HG02943 (cell line): Measurements from ENCODE around the gene MFN2.
"Not testable (repeated sequence)": the region's sequence is repeated elsewhere in the genome, so short reads cannot be mapped to it uniquely, and the experiment has no call there.

Experiments
- ATAC-seq: cut with Tn5 transposase; IDR thresholded peaks from one replicate; pipeline ENCODE4 v1.9.1; 2021; ENCODE audit warnings: mild to moderate bottlenecking, low read depth, moderate library complexity; ENCODE audit not compliant: unreplicated experiment

MFN2 gene

DNA sequence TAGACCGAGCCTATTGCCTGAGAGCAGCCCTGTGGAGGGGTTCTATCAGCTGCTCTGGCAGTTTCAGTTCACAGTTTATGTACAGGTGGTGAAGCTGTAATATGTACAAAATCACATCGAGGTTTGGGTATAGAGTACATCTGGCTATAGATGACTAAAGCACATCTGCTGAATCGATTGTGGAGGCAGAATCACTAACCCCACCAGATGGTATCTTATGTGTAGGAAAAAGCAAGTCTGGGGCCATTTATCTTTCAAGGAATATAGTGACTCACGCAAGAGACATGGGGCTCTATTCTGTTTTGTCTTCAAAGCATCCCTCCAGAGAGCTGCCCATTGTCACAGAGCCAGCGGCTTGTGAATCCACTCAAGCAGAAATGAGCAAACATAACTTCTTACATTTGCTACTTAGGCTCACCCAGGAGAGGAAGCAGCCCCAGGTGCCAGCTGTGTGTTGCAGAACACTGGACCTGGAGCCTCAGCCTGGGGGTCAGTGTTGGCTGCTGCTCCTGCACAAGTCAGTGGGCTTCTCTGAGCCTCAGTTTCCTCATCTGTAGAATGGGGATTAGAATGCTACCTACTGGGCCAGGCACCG, 60.3 kb downstream of the MFN2 start:
- peak; percentile 59 for ATAC-seq

DNA sequence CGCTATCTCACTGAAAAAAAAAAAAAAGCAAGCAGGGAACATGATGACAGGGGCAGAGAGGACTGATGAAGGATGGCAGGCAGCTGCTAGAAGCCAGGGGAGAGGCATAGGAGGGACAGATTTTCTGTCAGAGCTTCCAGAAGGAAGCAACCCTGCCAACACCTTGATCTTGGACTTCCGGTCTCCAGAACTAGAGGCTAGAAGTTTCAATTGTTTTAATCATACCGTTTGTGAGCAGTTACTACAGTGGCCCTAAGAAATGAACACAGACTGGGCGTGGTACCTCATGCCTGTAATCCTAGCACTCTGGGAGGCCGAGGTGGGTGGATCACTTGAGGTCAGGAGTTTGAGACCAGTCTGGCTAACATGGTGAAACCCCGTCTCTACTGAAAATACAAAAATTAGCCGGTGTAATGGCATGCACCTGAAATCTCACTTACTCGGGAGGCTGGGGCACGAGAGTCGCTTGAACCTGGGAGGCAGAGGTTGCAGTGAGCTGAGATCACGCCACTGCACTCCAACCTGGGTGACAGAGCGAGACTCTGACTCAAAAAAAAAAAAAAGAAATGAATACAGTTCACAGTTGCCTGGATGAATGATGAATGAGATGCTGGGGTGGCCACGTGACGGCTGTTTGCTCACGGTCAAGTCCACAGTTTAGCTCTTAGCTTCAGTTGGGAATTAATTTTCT, 64.1 kb downstream of the MFN2 start:
- ATAC-seq = not testable (repeated sequence)

DNA sequence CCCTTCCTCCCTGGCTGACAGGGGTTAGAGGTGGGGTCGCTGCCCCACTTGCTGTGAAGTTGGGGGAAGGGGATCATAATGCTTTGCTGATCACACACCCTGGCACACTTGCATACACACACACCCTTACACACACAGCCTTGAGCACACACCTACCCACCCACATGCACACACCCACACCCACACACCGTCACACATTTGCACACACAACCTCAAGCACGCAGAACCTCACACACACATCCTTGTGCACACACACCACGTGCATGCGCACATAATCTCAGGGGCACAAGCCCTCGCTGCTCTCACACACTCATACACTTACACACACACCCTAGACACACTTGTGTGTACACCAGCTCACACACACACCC, 66.5 kb downstream of the MFN2 start:
- ATAC-seq = no peak

DNA sequence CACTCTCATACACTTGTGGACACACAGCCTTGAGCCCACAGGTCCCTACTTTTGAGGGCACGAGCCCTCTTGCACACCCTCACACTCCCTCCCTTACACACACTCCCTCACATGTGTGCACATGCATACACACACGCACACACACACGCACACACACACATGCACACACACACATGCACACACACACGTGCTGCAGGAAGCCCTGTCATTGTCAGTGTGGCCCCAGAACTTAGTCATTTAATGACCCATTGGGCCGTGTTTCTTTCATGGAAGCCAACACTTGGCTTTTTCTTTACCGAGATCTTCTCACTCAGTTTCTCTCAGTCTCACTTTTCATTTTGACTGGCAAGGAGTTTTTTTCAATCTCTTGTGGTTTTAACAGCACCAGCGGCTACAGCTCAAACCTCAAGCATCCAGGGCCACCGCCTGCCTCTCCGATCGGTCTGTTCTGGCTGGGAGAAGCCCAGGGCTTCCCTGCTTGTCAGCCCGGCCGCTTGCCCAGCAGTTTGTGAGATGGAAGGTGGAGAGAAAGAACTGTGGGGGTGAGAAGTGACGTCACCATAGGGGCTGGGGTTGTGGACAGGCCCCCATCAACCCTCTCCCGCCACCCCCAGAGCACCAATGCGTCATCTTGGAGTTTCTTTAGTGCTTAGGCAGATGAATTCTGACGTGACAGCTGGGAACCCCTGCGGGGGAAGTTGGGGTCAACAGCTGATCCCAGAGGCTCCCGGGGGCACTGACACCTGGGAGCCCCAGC, 67.1 kb downstream of the MFN2 start:
- ATAC-seq = no peak

DNA sequence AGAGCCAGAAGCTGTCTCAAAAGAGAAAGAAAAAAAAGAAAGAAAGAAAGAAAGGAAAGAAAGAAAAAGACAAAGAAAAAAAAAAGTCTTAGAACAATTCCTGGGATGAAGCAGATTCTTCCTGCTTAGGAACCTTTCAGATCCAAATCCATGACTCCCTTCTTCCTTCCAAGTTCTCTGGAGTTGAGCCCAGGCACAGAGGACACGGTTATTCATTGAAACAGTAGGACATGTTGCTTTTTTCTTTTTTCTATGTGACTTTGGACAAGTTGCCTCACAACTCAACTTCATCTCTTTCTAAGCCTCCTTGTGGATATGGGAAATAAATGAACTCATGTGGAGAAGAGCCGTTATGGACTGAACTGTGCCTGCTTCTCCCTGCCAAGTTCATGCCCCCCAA, 68.1 kb downstream of the MFN2 start:
- no peak for ATAC-seq

DNA sequence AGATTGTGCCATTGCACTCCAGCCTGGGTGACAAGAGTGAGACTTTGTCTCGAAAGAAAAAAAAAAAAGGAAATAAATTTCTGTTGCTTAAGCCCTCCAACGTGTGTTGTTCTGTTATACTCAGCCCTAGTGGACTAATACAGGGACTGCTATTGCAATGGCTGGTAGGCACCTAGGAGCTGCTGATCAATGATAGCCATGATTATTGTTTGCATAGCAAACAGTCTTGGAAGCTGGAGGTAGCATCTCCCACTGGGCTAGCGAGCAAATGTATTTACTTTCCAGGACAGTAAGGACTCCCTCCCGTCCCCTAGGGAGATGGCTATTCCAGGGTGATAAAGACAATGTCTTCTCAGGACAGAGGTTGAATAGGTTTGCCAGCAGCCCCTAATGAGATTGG, 69.4 kb downstream of the MFN2 start:
- no peak for ATAC-seq

DNA sequence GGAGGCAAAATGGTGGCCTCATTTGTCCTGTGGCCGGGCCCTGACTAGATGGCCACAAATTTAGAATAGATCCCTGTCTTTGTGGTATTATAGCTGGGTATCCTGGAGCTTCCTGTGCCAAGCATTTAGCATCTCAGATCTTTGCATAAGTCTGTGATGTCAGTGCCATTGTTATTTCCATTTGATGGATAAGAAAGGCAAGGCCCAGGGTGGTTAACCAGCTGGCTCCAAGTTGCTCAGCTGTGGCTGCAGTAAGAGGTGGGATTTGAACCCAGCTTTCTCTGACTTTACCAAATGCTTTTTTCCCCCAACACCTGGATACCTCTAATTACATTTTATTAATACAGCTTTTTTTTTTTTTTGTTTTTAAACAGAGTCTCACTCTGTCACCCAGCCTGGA, 71.1 kb downstream of the MFN2 start:
- no peak for ATAC-seq

DNA sequence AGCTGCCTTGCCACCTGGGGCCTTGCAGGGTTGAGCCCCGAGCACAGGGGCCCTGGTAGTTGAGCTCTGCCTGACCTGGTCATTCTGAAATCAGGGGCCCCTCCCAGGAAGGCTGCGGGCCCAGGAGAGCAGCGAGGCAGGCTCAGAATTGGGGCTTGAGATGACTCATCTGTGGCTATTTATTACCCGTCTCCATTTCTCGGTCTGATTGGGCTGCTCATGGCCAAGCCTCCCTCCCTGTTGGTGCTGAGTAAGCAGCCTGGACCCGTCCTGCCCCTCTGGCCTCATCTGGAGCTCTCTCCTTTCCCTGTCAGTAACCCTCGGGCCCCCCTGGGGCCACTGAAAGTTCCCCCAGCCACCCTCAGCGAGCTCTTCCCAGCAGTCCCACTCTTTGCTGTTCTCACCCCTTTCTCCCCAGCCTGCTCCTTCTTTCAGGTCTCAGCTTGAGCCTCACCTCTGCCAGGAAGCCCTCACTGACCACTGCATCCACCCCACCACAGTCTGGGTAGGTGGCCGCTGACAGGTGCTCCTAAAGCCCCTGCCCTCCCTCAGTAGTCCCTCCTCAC, 71.8 kb downstream of the MFN2 start:
- ATAC-seq = peak; percentile 70

DNA sequence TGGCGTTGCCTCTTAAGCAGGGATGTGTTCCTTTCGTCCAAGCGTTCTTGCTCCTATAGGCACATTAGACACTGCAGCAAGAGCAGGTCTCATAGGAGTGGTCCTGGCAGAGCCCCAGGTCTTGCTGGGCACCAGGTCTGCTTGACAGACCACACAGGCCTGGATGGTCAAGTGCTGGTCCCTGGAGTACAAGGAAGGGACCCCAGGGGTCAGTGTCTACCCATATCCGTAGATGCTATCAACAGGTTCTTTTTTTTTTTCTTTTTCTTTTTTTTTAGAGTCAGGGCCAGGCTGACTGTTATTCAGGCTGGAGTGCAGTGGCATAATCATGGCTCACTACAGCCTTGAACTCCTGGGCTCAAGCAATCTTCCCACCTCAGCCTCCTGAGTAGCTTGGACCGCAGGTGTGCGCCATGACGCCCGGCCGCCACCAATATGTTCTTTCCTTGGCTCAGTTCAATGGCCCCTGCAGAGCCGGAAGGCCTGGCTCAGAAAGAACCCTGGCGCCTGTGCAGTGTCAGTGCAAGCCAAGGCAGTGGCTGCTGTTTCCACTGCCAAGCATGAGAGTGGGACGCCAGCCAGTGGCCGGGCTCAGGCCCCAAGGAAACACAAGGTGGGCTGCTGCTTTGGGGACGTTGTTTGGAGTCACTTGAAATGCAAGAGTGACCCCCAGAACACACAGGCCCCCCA, 72.9 kb downstream of the MFN2 start:
- no peak for ATAC-seq

DNA sequence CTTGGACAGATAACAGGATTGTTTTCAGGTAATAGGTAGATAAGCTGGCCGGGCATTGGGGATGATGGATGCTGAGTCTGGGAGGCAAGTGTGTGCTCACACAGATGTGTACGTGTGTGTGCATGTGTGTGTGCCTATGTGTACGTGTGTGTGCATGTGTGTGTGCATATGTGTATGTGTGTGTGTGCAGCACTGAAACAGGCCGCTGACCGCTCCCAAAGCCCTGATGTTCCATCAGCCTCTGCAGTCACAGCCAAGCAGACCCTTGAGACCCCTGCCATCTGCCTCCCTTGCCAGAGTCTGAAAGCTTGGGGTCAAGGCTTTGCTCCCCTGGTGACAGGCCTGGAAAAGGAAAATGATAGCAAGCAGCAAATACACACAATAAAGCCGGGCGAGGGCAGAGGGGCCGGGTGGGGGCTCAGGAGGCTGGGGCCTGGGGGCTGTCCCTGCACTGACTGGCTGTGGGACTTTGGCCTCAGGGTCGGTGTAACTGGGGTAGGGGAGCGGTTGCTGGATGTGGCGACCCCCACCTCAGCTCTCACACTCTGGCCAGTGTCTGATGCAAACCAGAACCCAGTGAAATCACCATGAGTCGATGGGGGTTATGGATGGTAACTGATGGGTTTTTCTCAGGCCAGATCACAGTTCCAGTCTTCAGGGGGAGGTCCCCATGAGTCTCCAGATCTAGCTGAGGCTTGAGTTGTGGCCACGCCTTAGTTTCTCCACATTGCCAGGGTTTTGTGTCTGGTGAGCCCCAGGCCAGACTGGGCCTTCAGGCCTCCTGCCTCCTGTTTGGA, 73.7 kb downstream of the MFN2 start:
- no peak for ATAC-seq

DNA sequence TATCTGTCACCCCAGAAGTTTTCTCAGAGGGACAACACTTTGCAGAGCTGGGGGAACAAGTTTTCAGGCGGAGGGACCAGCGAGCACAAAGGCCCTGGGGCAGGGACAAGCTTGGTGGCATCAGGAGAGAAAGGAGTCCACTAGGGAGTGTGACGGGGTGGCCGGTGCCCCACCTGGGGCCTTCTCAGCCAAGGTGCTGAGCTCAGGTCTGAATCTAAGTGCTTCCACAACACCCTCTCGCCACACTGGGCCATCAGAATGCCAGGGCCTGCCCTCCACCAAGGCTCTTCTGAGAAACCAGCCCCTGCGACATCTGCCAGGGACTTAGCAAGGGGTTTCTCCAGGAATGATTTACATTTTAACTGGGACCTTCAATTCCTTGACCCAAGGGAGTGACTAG, 75.0 kb downstream of the MFN2 start:
- ATAC-seq = no peak

DNA sequence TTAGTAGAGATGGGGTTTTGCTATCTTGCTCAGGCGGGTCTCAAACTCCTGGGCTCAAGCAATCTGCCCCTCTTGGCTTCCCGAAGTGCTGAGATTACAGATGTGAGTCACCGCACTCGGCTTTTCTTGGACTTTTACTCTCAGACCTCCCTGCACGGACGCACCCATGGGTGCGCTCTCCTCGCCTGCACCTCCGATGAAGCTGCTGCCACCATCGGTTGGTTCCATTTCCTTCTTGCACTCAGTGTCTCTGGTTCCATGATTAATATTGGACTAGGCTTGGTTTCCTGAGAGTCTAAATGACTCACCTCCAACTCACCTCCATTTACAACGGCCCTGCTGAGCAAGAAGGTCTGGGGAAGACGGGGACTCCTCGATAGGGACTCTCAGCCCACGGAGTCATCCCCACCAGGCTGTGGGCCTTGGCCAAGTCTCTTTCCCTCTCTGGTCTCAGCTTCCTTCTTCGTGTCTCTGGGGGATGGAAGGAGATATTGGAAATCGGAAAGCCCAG, 76.1 kb downstream of the MFN2 start:
- ATAC-seq = no peak

DNA sequence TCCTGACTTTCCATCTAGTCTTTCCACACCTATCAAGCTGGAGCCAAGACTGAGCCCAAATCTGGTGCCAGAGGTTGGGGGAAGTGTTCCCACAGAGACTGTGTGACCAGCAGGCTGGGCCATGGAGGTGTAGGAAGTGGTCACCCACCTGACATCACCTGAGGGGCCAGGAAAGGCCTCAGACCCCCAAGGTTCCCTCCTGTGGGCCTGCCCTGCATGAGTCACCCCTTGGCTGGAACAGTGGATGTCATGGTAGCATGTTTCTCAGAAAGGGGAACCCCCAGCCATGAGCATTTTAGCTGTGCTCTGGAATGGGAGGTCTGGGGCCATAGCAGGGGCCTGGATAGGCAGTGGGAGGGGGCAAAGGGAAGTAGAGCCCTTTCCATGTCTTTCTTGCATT, 77.1 kb downstream of the MFN2 start:
- no peak for ATAC-seq

DNA sequence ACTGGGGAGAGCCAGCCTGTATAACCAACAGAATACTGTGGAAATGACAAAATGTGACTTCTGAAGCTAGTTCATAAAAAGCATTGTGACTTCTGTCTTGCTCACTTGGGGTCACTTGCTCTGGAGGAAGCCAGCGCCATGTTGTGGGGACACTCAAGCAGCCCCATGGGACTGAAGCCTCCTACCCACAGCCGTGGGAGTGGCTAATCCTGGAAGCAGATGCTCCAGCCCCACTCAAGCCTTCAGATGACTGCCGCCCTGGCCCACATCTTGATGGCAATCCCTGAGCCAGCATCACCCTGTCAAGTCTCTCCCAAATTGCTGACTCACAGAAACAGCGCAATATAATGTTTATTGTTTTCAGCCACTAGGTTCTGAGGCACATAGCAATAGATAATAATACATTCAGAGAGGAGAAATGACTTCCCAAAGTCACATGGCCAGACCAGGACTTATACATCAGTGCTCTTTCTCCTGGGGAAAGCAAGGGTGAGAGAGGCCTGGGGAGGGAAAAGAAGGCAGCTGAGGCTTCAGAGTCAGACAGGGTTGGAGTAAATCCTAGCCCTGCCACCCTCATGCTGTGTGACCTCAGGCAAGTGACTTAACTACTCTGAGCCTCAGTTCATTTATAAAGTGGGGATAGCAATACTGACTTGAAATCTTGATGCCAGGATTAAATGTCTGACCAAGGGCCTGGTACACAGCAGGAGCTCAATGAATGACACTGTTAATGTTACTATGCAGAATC, 77.9 kb downstream of the MFN2 start:
- ATAC-seq = no peak

DNA sequence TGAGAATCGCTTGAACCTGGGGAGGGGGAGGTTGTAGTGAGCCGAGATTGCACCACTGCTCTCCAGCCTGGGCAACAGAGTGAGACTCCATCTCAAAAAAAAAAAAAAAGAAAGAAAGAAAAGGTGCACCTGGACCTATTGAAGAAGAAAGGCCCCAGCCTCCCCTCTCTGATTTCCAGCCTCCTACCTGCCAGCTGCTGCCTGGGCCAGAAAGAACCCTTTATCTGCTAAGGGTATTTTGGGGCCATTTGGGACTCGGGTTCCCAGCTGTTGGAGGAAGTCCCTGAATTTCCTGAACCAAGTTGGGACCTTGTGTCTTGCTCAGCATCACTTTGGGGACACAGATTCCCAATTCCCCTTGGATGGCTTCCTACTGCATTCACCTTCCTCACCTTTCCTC, 79.0 kb downstream of the MFN2 start:
- ATAC-seq = no peak

DNA sequence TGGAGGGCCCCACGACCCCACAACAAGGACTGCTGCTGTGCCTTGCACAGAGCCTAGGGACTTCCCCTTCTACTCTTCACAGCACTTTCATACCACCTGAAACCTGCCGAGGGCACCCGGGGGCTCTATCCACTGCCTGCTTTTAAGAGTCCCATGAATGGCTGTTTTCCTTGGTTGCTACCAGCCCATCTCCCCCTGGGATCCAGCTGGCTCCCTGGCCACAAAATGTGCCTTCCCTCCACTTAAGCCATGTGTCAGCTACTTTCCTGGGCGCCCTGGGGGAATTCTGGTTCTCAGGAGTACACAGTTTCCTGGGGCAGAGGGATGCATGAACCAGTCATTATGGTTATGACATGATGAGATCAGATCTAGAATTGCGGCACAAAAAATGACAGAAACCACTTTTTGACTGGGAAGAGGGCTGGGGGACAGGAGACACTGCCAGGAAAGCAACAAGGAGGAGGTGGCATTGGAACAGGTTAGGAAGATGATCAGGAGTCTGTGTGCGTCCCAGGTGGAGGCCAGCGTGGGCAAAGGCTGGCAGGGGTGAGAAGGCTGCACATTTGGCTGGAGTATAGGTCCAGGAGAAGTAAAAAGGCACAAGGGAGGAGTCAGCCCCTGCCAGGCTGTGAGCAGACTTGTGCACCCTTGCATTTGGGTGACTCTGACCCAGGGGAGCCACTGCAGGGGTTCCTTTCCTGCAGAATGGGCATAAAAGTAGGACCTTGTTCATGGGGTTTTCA, 79.6 kb downstream of the MFN2 start:
- ATAC-seq = no peak

DNA sequence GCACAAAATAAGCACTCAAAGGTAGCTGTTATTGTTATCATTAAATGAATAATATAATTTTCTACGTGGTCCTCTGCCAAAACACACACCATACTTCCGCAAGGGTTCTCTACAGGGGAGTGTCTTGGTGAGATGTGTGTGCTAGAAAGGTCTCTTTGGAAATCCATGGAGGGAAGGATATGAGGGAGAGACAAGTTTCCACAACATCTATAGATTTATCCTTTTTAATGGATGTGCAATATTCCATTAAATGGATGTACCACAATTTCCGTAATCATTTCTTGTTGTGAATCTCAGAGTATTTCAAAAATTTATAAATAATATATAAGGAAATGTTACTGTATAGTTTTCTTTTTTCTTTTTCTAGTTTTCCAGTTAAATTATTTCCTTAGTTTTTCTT, 80.3 kb downstream of the MFN2 start:
- ATAC-seq = no peak
